Testis (tissue), 2 donors: ENCODE results near the gene PLEKHD1.

ENCODE experiments used
- CTCF ChIP-seq, 3 experiments: fragments of 450-650 bp in 2 of 3; fragments of 200-600 bp in 1 of 3; sonication (generic) in 1 of 3; IDR thresholded peaks; one replicate each; pipeline ENCODE4 v1.5.1; 2016 to 2019; ENCODE audit warnings: antibody characterized with exemption in 3 of 3, mild to moderate bottlenecking in 2 of 3, moderate library complexity in 1 of 3
- POLR2A ChIP-seq: fragments of 450-650 bp; IDR thresholded peaks from one replicate; pipeline ENCODE4 v1.6.1; 2017; ENCODE audit warnings: antibody characterized with exemption, mild to moderate bottlenecking, moderate library complexity

- TF ChIP-seq CTCF (IDR thresholded peaks at IDR 0.05) (no peak), POLR2A (no peak)
Measured at GRCh38 chr14:69464829-69465228, 19.7 kb upstream of the PLEKHD1 start.
